Measurements from ENCODE around the gene APBB3.

The APBB3 gene

GRCh38 chr5:140551872-140552271 is 12.5 kb downstream of the APBB3 start:
- DNase-seq = no peak

- no peak for DNase-seq
Observed at GRCh38 chr5:140550147-140551079, 14.0 kb downstream of the APBB3 start.

DNA sequence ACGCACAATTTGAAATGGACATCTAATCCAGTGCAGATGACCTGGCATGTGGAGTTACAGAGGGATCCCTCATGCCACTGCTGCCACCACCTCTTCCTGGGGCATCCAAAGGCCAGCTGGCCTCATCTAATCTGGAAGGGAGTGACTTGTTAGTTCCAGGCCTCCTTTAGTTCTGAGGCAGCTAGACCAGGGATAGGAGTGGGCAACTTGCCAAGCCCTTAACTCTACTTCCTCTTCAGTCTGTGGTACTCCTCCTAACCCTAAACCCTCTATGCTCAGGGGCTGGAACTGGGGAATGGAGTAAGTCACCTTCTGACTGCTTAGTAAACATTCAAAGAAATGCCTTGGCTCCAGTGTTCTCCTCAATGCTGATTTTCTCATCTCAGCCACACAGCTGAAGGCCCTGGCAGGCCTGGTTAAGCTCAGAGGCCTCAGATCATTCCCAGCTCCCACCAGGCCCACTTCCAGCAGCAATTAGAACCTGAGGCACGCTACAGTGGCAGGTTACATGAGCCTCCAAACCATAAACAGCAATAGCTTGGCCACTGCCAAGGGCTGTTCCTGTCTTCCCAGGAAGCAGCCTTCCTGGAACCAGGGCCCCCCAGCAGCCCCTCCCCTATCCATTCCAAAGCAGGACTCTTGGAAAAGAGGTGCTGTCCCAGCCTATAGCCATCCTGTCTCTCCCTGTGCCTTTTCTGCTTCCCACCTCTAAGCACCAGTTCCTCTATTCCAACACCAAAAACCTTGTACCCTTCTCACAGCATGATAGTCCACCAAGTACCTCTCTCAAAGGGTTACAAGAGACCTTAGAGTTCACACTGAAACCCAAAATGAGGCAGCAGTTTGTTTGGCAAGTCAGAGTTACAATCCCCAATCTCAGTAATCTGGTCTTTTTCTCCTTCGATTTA is 14.9 kb downstream of the APBB3 start:
- no peak for DNase-seq

GRCh38 chr5:140548791-140549190 is 15.6 kb downstream of the APBB3 start:
- no peak for DNase-seq

DNA sequence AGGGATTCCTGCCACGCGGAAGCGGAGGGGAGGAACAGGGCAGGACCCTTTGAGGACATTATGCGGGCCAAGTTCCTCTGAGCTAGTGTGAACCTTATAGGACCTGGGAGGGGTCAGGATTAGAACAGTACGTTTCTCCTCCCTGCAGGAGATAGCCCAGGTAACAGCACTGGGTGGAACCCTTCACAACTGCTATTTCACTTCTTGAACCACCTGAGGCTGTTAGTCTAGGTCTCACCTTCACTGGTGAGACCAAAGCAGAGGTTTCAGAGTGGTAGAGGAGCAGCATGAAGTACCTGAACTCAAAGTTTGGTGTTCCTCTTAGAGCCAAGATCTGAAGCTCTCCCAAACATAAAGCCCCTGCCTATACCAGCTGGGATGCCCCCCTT is 16.1 kb downstream of the APBB3 start:
- DNase-seq = no peak

GRCh38 chr5:140547508-140548299 is 16.7 kb downstream of the APBB3 start, which contains the start of gene EIF4EBP3:
EIF4EBP3 (plus strand) TSS chr5:140547662; CDS start chr5:140547738, 76 bp downstream.
- peak; percentile 91 for DNase-seq

- DNase-seq = no peak
Observed at GRCh38 chr5:140546851-140547507, 17.4 kb downstream of the APBB3 start.

DNA sequence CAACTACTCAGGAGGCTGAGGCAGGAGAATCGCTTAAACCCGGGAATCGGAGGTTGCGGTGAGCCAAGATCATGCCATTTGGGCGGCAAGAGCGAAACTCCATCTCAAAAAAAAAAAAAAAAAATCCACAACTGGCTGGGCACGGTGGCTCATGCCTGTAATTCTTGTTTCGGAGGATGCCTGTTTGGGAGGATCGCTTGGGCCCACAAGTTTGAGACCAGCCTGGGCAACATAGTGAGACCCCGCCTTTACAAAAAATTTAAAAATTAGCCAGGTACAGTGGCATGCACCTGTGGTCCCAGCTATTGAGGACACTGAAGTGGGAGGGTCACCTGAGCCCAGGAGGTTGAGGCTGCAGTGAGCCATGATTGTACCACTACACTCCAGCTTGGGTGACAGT is 18.8 kb downstream of the APBB3 start:
- no peak for DNase-seq

GRCh38 chr5:140544986-140545385 is 19.4 kb downstream of the APBB3 start:
- no peak for DNase-seq

DNA sequence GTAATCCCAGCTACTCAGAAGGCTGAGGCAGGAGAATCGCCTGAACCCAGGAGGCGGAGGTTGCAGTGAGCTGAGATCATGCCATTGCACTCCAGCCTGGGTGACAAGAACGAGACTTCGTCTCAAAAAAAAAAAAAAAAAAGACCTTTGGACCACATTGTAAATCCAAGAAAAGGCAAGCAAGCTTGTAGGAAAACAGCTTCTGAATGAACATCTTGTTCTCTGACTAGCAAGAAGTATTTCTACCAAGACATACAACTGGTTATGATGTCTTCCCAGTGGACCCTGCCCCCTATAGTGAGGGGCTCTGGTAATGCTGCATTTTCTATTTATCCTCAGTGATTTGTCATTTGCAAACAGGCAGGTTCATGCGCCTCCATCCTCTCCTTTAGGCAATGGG is 21.4 kb downstream of the APBB3 start:
- DNase-seq = no peak

- DNase-seq = no peak
Observed at GRCh38 chr5:140540227-140540626, 24.2 kb downstream of the APBB3 start.

- no peak for DNase-seq
Observed at GRCh38 chr5:140524003-140524402, 40.4 kb downstream of the APBB3 start.

GRCh38 chr5:140513124-140513523 is 51.3 kb downstream of the APBB3 start:
- no peak for DNase-seq

DNA sequence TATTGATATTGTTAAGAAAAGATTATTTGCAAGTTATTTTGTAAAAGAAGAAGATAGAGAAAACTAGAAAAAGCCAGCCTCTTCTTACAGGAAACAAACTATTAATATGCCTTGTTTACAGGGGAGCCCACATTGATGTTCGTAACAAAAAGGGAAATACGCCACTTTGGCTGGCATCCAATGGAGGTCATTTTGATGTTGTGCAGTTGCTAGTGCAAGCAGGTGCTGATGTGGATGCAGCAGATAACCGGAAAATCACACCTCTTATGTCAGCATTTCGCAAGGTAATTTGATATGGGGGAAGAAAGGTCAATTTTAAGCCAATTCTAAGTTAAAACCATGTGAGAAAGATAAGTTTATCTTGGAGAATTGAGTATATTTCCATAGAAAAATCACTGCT is 54.5 kb downstream of the APBB3 start:
- no peak for DNase-seq

Measured in activated CD4-positive, alpha-beta T cell treated with anti-CD3 and anti-CD28 coated beads for 48 hours (primary cell).